GM12865 (cell line): ENCODE measurements around the gene KDM5B.

ENCODE experiments used
- DNase-seq: peaks from one replicate; pipeline ENCODE4 v3.0.0; 2010; ENCODE audit warnings: low read depth
- H3K4me3 ChIP-seq: 2 replicates; pipeline ENCODE4 v1.5.1; 2011; ENCODE audit warnings: mild to moderate bottlenecking, low read depth, low read length, control low read depth
- CTCF ChIP-seq: IDR thresholded peaks from 2 replicates; pipeline ENCODE4 v1.5.1; 2011; ENCODE audit warnings: low read length, control low read depth, low read depth, inconsistent platforms; ENCODE audit not compliant: insufficient read depth; ENCODE audit errors: missing control alignments

KDM5B gene

DNA sequence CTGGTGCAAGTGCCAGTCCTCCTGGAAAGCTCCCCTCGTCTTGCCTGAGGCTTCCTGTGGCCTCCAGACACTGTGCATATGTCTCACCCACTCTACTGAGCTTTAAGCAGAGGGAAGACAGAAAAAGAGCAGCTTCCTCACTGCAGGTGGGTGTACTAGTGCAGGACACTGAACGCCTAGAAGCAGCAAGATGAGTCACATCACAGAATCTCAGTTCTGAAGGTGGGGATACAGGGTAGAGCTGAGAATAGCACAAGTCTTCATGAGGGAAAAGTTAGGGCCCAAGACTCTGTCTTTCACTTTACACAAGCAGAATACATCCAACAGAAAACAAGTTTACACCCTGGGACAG is 39.9 kb upstream of the KDM5B start:
- DNase-seq, result peak; percentile 69
- TF ChIP-seq CTCF, result no peak
- H3K4me3 ChIP-seq, result no peak overlapping the region

- DNase-seq, result no peak
- no peak overlapping the region for H3K4me3 ChIP-seq
- no peak for TF ChIP-seq CTCF
These were observed 36.7 kb upstream of the KDM5B start for GRCh38 chr1:202844935-202845334.

DNA sequence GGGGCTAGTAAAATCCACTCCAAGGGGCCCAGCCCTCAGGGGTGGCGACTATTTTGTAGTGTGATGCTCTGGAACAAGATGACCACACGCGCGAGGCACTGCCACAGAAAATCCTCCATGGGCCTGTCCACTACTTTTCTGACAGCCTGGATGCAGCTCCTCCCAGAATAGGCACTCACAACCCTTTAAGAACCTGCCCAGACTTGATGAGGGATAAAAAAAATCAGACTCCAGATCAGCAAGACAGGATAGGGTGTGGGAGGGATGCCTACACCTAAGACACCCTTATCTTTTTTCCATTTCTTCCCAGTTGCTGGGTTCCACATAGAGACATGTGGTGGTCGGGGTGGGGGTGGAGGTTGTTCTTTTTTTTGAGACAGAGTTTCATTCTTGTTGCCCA is 36.0 kb upstream of the KDM5B start:
- DNase-seq, result no peak
- no peak overlapping the region for H3K4me3 ChIP-seq
- no peak for TF ChIP-seq CTCF

GRCh38 chr1:202843081-202843480 is 34.9 kb upstream of the KDM5B start:
- no peak overlapping the region for H3K4me3 ChIP-seq
- no peak for DNase-seq
- no peak for TF ChIP-seq CTCF

DNA sequence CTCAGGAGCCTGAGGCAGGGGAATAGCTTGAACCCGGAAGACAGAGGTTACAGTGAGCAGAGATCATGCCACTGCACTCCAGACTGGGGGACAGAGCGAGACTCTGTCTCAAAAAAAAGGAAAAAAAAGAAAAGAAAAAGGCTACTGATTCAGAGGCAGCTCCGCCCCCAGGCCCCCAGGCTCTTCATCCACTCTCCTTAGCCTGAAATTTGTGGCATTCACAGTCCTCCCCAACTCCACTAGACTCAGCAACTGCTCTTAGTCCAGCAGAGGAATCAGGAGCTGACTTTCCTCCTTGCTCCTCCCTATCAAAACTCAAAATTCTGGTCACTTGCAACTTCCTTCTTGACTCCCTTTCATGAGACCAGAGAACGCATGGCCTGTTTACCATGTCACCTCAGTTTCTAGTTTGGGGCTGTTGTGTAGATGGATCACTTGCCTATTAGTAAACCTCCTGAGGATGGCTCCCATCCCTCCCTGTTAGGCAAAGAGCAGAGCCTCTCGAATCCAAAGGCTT is 29.6 kb upstream of the KDM5B start:
- DNase-seq, result no peak
- no peak for TF ChIP-seq CTCF
- no peak overlapping the region for H3K4me3 ChIP-seq

DNA sequence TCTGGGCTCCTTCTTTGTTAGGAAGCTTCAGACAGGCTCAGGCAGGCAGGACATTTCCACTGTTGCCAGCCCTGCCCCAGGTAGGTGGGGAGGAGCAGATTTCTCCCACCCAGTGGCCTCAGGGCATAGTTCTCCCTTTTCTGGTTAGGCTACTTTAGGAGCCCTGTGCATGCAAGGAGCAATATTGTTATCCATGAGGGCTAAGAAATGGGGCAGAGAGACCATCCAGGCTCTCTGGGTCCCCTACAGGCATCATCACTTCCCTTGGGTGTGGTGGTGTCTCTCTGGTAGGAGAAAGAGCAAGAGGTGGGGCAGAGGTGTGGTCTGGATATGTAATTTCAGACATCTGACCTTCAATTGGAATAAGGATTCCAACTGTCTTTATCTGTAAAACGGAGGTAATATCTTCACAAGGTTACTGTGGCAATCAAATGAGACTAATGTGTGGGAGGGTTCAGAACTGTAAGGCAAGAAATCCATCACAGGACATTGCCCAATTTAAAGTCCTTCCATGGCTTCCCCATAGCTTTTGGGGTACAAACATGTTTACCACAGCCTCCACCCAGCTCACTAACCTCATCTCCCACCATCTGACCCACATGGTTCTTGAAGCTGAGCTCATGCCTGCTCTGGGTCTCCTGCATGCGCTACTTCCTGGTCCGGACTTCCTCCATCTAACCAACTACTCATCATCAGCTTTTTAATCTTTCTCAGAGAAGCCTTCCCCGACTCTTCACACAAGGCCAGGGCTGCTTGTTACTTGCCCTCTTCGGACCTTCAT is 28.6 kb upstream of the KDM5B start:
- no peak overlapping the region for H3K4me3 ChIP-seq
- no peak for TF ChIP-seq CTCF
- no peak for DNase-seq

GRCh38 chr1:202835548-202836072 is 27.4 kb upstream of the KDM5B start:
- H3K4me3 ChIP-seq, result no peak overlapping the region
- DNase-seq, result peak; percentile 32
- no peak for TF ChIP-seq CTCF
